ENCODE measurements around the gene SUMF1. TPM values are rescaled to one million over a fixed set of nuclear protein-coding genes. Genes with fewer than 3 reads are reported as not detected.

SUMF1 gene
- total and polyA plus RNA-seq, 2 experiments from 2014 or later: 23.5 to 29.9 TPM

DNA sequence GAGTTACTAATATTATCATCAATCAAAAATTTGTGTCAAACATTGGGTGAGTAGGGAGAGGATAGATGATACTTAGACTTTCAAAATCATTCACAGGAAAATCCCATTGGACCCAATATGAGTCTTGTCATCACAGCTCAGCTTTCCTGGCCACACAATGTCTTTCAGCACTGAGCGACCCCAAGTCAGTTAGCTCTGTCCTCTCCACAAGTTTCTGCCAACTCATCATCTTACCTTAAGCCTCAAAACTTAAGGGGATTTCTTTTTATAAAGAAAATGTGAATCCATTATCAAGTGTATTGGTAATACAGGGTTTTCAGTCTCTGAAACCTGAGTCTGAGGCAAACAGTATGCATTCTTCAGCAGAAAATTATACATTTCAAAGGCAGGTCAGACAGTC lies 55.8 kb downstream of the SUMF1 start:
- peaks cover 1% of the 10 kb centered on the region for H3K36me3 ChIP-seq
- DNase-seq (ENCODE audit: low read depth in 1 of 2, low spot score in 1 of 2): no peak
- TF ChIP-seq, protein P1, sequence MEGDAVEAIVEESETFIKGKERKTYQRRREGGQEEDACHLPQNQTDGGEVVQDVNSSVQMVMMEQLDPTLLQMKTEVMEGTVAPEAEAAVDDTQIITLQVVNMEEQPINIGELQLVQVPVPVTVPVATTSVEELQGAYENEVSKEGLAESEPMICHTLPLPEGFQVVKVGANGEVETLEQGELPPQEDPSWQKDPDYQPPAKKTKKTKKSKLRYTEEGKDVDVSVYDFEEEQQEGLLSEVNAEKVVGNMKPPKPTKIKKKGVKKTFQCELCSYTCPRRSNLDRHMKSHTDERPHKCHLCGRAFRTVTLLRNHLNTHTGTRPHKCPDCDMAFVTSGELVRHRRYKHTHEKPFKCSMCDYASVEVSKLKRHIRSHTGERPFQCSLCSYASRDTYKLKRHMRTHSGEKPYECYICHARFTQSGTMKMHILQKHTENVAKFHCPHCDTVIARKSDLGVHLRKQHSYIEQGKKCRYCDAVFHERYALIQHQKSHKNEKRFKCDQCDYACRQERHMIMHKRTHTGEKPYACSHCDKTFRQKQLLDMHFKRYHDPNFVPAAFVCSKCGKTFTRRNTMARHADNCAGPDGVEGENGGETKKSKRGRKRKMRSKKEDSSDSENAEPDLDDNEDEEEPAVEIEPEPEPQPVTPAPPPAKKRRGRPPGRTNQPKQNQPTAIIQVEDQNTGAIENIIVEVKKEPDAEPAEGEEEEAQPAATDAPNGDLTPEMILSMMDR (IDR thresholded peaks at IDR 0.05; ENCODE audit: low read depth, low read length): no peak

GRCh38 chr3:4410606-4411005 lies 56.5 kb downstream of the SUMF1 start:
- no peak overlapping the region for H3K4me3 ChIP-seq
- no peaks in the 10 kb centered on the region for H3K36me3 ChIP-seq
- no peaks in the 10 kb centered on the region for H3K27me3 ChIP-seq
- DNase-seq (ENCODE audit: low read depth in 1 of 2, low spot score in 1 of 2): no peak
- TF ChIP-seq, protein P1 (IDR thresholded peaks at IDR 0.05; ENCODE audit: low read depth, low read length): no peak
- no peaks in the 10 kb centered on the region for H3K9me3 ChIP-seq (ENCODE audit: low read depth)
- no peak overlapping the region for H3K27ac ChIP-seq
- H3K4me1 ChIP-seq (ENCODE audit: low read depth): no peaks in the 10 kb centered on the region

More for the DNA sequence above, 55.8 kb downstream of the SUMF1 start:
- no peaks in the 10 kb centered on the region for H3K4me1 ChIP-seq (ENCODE audit: low read depth)
- H3K27me3 ChIP-seq: no peaks in the 10 kb centered on the region
- H3K9me3 ChIP-seq (ENCODE audit: low read depth): no peaks in the 10 kb centered on the region
- H3K4me3 ChIP-seq: no peak overlapping the region
- no peak overlapping the region for H3K27ac ChIP-seq

DNA sequence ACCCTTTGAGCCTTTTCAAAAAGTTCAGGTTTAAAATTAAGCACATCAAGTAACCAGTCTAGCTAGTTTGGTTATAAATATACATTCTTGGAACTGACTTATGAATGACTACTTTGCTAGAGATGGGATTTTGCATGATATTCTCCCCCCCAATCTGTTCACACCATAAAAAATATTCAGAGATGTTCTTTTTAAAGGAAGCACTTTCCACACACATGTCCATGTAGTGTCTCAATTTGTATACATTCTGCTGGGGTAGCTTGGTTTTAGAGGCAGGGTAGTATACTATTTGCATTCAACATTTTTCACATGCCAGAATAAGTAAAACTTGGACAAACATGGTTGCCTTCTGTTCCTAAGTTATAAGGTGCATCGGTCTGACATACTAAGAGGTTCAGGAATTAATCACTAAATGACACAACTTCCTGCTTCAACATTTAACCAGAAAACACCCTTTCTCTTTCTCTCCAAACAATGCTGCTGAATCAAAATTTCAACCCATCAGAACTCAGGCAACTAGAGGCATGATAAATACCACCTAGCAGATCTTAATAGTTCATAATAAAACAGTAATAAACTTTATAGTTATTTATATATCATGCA lies 57.0 kb downstream of the SUMF1 start:
- Histone ChIP-seq H3K4me1 (ENCODE audit: low read depth) (no peaks in the 10 kb centered on the region), H3K27me3 (no peaks in the 10 kb centered on the region), H3K27ac (no peak overlapping the region), H3K4me3 (no peak overlapping the region), H3K36me3 (no peaks in the 10 kb centered on the region), H3K9me3 (ENCODE audit: low read depth) (no peaks in the 10 kb centered on the region)
- DNase-seq (ENCODE audit: low read depth in 1 of 2, low spot score in 1 of 2): no peak
- TF ChIP-seq, protein P1 (IDR thresholded peaks at IDR 0.05; ENCODE audit: low read depth, low read length): no peak

- no peak overlapping the region for H3K4me3 ChIP-seq
Observed at GRCh38 chr3:4409415-4409814, 57.7 kb downstream of the SUMF1 start.

GRCh38 chr3:4408958-4409357 lies 58.1 kb downstream of the SUMF1 start:
- DNase-seq (ENCODE audit: low read depth in 1 of 2, low spot score in 1 of 2): no peak
- no peaks in the 10 kb centered on the region for H3K27me3 ChIP-seq
- H3K4me3 ChIP-seq: no peak overlapping the region
- H3K36me3 ChIP-seq: no peaks in the 10 kb centered on the region
- H3K4me1 ChIP-seq (ENCODE audit: low read depth): no peaks in the 10 kb centered on the region
- H3K27ac ChIP-seq: no peak overlapping the region
- H3K9me3 ChIP-seq (ENCODE audit: low read depth): no peaks in the 10 kb centered on the region
- TF ChIP-seq, protein P1 (IDR thresholded peaks at IDR 0.05; ENCODE audit: low read depth, low read length): no peak

More at GRCh38 chr3:4409415-4409814, 57.7 kb downstream of the SUMF1 start:
- no peaks in the 10 kb centered on the region for H3K27me3 ChIP-seq
- no peak for DNase-seq (ENCODE audit: low read depth in 1 of 2, low spot score in 1 of 2)
- no peaks in the 10 kb centered on the region for H3K36me3 ChIP-seq
- no peaks in the 10 kb centered on the region for H3K4me1 ChIP-seq (ENCODE audit: low read depth)
- H3K9me3 ChIP-seq (ENCODE audit: low read depth): no peaks in the 10 kb centered on the region
- H3K27ac ChIP-seq: no peak overlapping the region
- TF ChIP-seq, protein P1 (IDR thresholded peaks at IDR 0.05; ENCODE audit: low read depth, low read length): no peak

Measured in cardiac muscle cell (in vitro differentiated cells and primary cell).